Effector memory CD4-positive, alpha-beta T cell (primary cell): ENCODE data around the gene GPX8.
A peak's percentile ranks its signal among the peaks of the same experiment; 100 is the strongest.

Experiments used
- DNase-seq, 3 donors: peaks; one replicate each; pipeline ENCODE4 v3.0.0-alpha.2; 2020
- H3K27ac ChIP-seq: 2 replicates; pipeline ENCODE4 v1.7.0; 2013; ENCODE audit warnings: mild to moderate bottlenecking, low read length, moderate library complexity; ENCODE audit not compliant: insufficient read depth, poor library complexity, severe bottlenecking
- H3K27me3 ChIP-seq: replicated peaks from 2 replicates; pipeline ENCODE4 v1.7.0; 2013; ENCODE audit warnings: mild to moderate bottlenecking, low read length; ENCODE audit not compliant: insufficient read depth, control insufficient read depth, poor library complexity, severe bottlenecking
- H3K36me3 ChIP-seq: 2 replicates; pipeline ENCODE4 v1.7.0; 2013; ENCODE audit warnings: mild to moderate bottlenecking, low read length, moderate library complexity; ENCODE audit not compliant: control insufficient read depth, insufficient read depth
- H3K4me1 ChIP-seq: 2 replicates; pipeline ENCODE4 v1.7.0; 2013; ENCODE audit warnings: low read length, mild to moderate bottlenecking; ENCODE audit not compliant: control insufficient read depth, insufficient read depth, poor library complexity, severe bottlenecking
- H3K4me3 ChIP-seq: 2 replicates; pipeline ENCODE4 v1.7.0; 2013; ENCODE audit warnings: low read length, low read depth, mild to moderate bottlenecking; ENCODE audit not compliant: insufficient read depth, poor library complexity, severe bottlenecking
- H3K9me3 ChIP-seq: 2 replicates; pipeline ENCODE4 v1.7.0; 2013; ENCODE audit warnings: mild to moderate bottlenecking, low read length, moderate library complexity; ENCODE audit not compliant: control insufficient read depth

GPX8 gene

GRCh38 chr5:55172051-55172899 is 12.3 kb downstream of the GPX8 start:
- H3K27me3 ChIP-seq: peaks cover 37% of the 10 kb centered on the region
- H3K4me1 ChIP-seq: peaks cover 24% of the 10 kb centered on the region
- no peaks in the 10 kb centered on the region for H3K36me3 ChIP-seq
- peak; percentile 40 to 48 (median 43) for DNase-seq
- H3K4me3 ChIP-seq: peak overlapping the region; percentile 50
- H3K9me3 ChIP-seq: no peaks in the 10 kb centered on the region
- H3K27ac ChIP-seq: no peak overlapping the region

- Histone ChIP-seq H3K4me1 (peaks cover 24% of the 10 kb centered on the region), H3K4me3 (peak within 1 kb of the TSS; percentile 50), H3K27me3 (peaks cover 41% of the 10 kb centered on the region), H3K9me3 (no peaks in the 10 kb centered on the region), H3K36me3 (no peaks in the 10 kb centered on the region), H3K27ac (no peak within 1 kb of the TSS)
- peak; percentile 63 to 74 (median 70) for DNase-seq
Observed at GRCh38 chr5:55172937-55173686, 13.1 kb downstream of the GPX8 start, which contains the start of gene CDC20B. Gene CDC20B (minus strand): TSS chr5:55173177. CDS start chr5:55173000, 177 bp downstream.

- H3K4me3 ChIP-seq: no peak overlapping the region
- DNase-seq: no peak
- H3K27ac ChIP-seq: no peak overlapping the region
- no peaks in the 10 kb centered on the region for H3K36me3 ChIP-seq
- H3K9me3 ChIP-seq: no peaks in the 10 kb centered on the region
- peaks cover 41% of the 10 kb centered on the region for H3K27me3 ChIP-seq
- peaks cover 24% of the 10 kb centered on the region for H3K4me1 ChIP-seq
Observed at GRCh38 chr5:55173687-55174230, 13.8 kb downstream of the GPX8 start.

- no peak for DNase-seq
- peaks cover 46% of the 10 kb centered on the region for H3K27me3 ChIP-seq
- no peaks in the 10 kb centered on the region for H3K9me3 ChIP-seq
- H3K4me1 ChIP-seq: peaks cover 24% of the 10 kb centered on the region
- no peak overlapping the region for H3K27ac ChIP-seq
- no peaks in the 10 kb centered on the region for H3K36me3 ChIP-seq
- no peak overlapping the region for H3K4me3 ChIP-seq
Observed at GRCh38 chr5:55175781-55176175, 15.8 kb downstream of the GPX8 start.

GRCh38 chr5:55176176-55176818 is 16.3 kb downstream of the GPX8 start:
- H3K9me3 ChIP-seq: no peaks in the 10 kb centered on the region
- peak overlapping the region; percentile 22 for H3K4me3 ChIP-seq
- no peaks in the 10 kb centered on the region for H3K36me3 ChIP-seq
- H3K27ac ChIP-seq: no peak overlapping the region
- peaks cover 24% of the 10 kb centered on the region for H3K4me1 ChIP-seq
- no peak for DNase-seq
- H3K27me3 ChIP-seq: peaks cover 46% of the 10 kb centered on the region

DNA sequence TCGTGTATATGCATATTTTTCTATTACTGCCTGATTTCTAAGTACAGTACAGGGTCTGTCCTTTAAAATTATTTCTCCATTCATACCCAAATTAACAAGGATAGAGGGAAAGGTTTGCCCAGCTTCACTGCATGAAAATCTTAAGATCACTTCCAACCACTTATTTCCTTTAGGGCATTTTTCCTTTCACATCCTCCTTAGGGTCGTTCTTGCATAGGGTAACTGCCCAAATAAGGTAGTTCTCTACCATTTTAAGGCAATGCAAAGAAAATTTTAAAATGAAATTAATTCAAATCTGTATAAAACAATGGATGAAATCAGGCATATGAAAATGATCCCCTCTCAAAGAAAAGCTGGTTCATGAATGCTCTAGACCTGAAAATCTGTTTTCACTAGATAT is 17.1 kb downstream of the GPX8 start:
- DNase-seq: no peak
- Histone ChIP-seq H3K27me3 (peaks cover 46% of the 10 kb centered on the region), H3K4me1 (peaks cover 24% of the 10 kb centered on the region), H3K36me3 (no peaks in the 10 kb centered on the region), H3K27ac (no peak overlapping the region), H3K9me3 (no peaks in the 10 kb centered on the region), H3K4me3 (no peak overlapping the region)

DNA sequence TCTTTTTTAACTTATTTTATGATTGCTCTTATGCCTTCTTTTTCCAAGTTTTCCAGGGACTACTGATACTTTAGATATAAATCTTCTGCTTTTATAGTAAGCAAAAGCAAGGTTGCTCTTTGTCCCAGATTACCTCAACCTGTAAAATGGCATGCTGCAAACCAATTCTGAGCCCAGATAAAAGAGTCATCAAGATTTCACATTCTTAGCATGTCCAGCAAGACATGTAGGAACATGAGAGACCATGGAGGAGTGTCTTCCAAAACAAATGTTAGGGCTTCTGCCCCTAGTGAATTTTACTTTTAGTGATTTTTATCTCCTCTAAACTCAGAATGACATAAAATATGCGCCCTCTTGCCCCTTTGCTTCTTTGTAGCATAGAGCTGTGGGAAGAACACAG is 20.0 kb downstream of the GPX8 start:
- Histone ChIP-seq H3K9me3 (no peaks in the 10 kb centered on the region), H3K27ac (no peak overlapping the region), H3K4me1 (peaks cover 9% of the 10 kb centered on the region), H3K27me3 (peaks cover 31% of the 10 kb centered on the region), H3K4me3 (no peak overlapping the region), H3K36me3 (no peaks in the 10 kb centered on the region)
- DNase-seq: no peak

DNA sequence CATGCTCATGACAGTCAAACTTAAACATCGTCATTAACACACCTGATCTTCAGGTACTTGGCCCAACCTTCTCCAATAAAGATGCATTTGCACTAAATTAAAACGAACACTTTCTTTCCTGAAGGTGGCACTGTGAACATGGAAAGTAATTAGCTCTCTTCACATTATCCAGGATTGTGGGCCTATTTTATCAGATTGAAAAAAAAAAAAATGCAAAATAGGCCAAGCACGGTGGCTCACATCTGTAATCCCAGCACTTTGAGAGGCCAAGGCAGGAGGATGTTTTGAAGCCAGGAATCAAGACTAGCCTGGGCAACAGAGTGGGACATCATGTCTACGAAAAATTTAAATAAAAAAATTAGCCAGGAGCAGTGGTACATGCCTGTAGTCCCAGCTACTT is 27.4 kb downstream of the GPX8 start:
- DNase-seq: no peak
- Histone ChIP-seq H3K27me3 (peaks cover 24% of the 10 kb centered on the region), H3K4me1 (no peaks in the 10 kb centered on the region), H3K27ac (no peak overlapping the region), H3K36me3 (no peaks in the 10 kb centered on the region), H3K4me3 (no peak overlapping the region), H3K9me3 (no peaks in the 10 kb centered on the region)

DNA sequence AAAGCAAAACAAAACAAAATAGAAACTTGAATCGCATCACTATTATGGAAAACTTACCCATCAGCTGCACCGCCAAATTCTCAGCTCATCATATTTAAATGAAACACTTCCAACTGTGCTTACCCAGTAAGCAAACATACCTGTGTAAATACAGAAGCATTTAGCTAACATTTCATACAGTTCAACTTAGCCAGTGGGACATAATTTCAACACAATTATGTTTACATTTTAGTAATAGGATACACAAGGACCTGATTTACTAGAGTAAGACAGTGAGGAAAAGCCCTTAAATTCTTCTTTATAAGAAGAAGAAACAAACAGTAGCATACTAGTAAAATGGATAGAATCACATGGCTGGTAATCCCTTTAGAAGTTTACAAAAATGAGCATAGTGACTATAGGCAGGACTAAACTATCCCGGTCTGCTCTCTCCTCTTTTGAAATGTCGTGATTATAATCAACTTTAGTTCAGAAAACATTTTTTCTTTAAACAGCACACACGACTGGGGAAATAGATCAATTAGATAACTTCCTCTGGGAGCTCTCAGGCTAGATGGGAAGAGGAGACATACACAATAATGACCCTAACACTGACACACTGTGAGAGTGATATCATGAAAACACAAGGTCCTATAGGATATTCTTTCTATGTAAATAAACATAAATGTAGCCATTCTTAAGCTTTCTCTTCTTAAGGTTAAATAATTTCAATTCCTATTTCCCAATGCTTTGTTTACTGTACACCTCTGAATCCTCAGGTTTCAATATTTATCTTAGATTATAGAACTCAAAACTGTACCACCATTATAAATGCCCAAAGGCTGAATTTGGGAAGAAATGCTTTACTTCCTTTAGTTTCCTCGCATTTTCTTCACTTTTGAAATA is 28.9 kb downstream of the GPX8 start:
- H3K4me1 ChIP-seq: no peaks in the 10 kb centered on the region
- H3K27ac ChIP-seq: no peak overlapping the region
- DNase-seq: no peak
- no peaks in the 10 kb centered on the region for H3K36me3 ChIP-seq
- H3K27me3 ChIP-seq: peaks cover 24% of the 10 kb centered on the region
- no peaks in the 10 kb centered on the region for H3K9me3 ChIP-seq
- no peak overlapping the region for H3K4me3 ChIP-seq
